Measurements from ENCODE around the gene TPO. TPM values are rescaled to one million over a fixed set of nuclear protein-coding genes. Genes with fewer than 3 reads are reported as not detected.
"Not testable (repeated sequence)": the region's sequence is repeated elsewhere in the genome, so short reads cannot be mapped to it uniquely, and the experiment has no call there.

TPO gene
- polyA plus RNA-seq, 1 experiment = not detected

GRCh38 chr2:1563084-1563857 is 150.0 kb downstream of the TPO start:
- TF ChIP-seq CTCF (IDR thresholded peaks at IDR 0.05; ENCODE audit: insufficient read depth, low read depth, low read length) = no peak
- POLR2A ChIA-PET = no interaction called here
- Histone ChIP-seq H3K36me3 (ENCODE audit: control insufficient read depth, insufficient read depth, low read length) (no peaks in the 10 kb centered on the region), H3K27me3 (ENCODE audit: control insufficient read depth, insufficient read depth, low read length) (peaks cover 4% of the 10 kb centered on the region), H3K4me3 (ENCODE audit: low read depth, low read length) (no peak overlapping the region)
- CTCF ChIA-PET = interaction anchor here (1.5 to 6.2 kb wide), 2 partner anchors 10 to 13 kb away, joined by 7 to 25 read pairs; no protein-coding TSS in a partner anchor
- DNase-seq (ENCODE audit: low read depth) = no peak

DNA sequence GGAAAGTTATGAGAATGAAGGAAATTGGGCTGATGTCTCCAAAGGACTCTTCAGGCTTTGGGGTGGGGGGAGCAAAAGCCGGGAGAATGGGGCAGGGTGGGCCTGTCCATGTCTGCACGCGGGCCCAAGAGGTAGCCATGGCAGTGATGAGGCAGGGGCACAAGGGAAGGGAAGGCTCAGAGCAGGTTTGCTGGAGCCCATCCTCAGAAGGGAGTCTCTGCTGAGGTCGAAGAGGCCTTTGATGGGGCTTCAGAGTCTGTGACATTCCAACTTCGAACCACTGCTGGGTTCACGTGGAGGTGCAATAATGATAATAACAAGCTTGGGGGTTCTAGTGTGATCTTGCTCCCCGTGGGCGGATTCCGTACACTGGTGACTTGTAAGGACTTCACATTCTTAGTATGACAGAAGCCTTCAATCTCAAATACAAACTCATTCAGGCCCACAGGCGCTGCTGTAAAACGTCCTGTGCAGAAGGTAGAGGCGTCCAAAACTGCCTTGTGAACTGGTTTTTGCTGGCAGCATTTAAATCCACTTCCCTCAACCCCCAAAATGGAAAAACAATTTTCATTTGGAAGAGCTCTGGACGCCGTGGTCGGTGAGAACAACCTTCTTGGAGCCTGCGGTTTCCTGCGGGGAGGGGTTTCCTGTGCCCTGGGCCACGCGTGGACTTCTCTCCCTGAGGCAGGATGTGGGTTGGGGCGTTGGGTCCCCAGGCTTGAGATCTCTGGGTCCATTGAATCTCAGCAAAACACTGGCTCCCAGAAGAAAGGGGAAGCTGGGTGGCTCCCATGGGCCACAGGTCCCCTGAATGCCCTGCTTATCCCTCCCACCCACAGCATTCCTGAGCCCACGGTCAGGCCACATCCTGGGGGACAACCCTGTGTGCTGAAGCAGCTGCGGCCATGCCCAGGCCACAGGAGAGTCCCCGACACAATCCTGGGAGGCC is 151.0 kb downstream of the TPO start:
- DNase-seq (ENCODE audit: low read depth) = no peak
- Histone ChIP-seq H3K4me3 (ENCODE audit: low read depth, low read length) (no peak overlapping the region), H3K36me3 (ENCODE audit: control insufficient read depth, insufficient read depth, low read length) (no peaks in the 10 kb centered on the region), H3K27me3 (ENCODE audit: control insufficient read depth, insufficient read depth, low read length) (peaks cover 4% of the 10 kb centered on the region)
- POLR2A ChIA-PET = no interaction called here
- CTCF ChIA-PET = interaction anchor here (0.7 to 6.2 kb wide), 5 partner anchors 8 to 253 kb away, joined by 3 to 25 read pairs (median 3); no protein-coding TSS in a partner anchor
- no peak for TF ChIP-seq CTCF (IDR thresholded peaks at IDR 0.05; ENCODE audit: insufficient read depth, low read depth, low read length)

- Histone ChIP-seq H3K4me3 (ENCODE audit: low read depth, low read length) (no peak overlapping the region), H3K36me3 (ENCODE audit: control insufficient read depth, insufficient read depth, low read length) (no peaks in the 10 kb centered on the region), H3K27me3 (ENCODE audit: control insufficient read depth, insufficient read depth, low read length) (peaks cover 2% of the 10 kb centered on the region; the same call in 1 of the 2 replicates)
- DNase-seq (ENCODE audit: low read depth) = no peak
- ChIA-PET POLR2A (no interaction called here), CTCF (interaction anchor here (0.9 kb wide), 1 partner anchor 22 kb away, joined by 3 read pairs; no protein-coding TSS in a partner anchor)
- no peak for TF ChIP-seq CTCF (IDR thresholded peaks at IDR 0.05; ENCODE audit: insufficient read depth, low read depth, low read length)
Observed at GRCh38 chr2:1567556-1568344, 154.5 kb downstream of the TPO start.

DNA sequence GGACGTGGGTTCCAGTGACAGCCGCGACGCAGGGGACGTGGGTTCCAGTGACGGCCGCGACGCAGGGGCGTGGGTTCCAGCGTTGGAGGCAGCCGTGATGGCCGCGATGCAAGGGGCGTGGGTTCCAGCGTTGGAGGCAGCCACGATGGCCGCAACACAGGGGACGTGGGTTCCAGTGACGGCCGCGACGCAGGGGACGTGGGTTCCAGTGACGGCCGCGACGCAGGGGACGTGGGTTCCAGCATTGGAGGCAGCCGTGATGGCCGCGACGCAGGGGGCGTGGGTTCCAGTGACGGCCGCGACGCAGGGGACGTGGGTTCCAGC is 155.0 kb downstream of the TPO start:
- POLR2A ChIA-PET; H3K36me3 ChIP-seq (ENCODE audit: control insufficient read depth, insufficient read depth, low read length); H3K27me3 ChIP-seq (ENCODE audit: control insufficient read depth, insufficient read depth, low read length); CTCF ChIA-PET; DNase-seq (ENCODE audit: low read depth); H3K4me3 ChIP-seq (ENCODE audit: low read depth, low read length): not testable (repeated sequence)

DNA sequence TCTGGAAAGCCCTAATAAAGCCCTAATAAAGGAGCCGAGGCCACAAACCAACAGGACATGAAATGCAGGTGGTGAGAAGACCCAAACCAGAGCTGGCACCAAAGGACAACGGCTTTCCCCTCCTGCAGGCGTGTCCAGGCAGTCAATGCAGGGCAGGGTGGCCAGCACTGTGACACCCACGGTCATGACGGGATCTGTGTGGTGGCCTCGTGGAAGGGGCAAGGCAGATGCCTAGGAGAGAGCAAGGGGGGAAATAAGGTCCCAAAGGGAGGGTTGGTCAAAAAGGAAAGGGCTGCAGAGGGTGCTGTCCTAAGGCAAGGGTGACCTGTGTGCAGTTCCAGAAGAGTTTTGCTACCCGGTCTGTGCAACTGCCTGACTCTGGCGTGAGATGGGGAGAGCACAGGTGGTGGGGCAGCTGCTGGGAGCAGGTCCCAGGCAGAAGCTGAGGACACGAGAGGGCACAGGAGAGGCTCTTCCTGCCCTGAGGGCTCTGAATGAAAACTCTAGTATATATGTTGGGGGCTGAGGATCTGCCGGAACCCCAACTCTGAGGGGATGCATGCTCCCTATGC is 156.7 kb downstream of the TPO start:
- Histone ChIP-seq H3K4me3 (ENCODE audit: low read depth, low read length) (no peak overlapping the region), H3K36me3 (ENCODE audit: control insufficient read depth, insufficient read depth, low read length) (no peaks in the 10 kb centered on the region), H3K27me3 (ENCODE audit: control insufficient read depth, insufficient read depth, low read length) (peaks cover 3% of the 10 kb centered on the region)
- no peak for DNase-seq (ENCODE audit: low read depth)
- no peak for TF ChIP-seq CTCF (IDR thresholded peaks at IDR 0.05; ENCODE audit: insufficient read depth, low read depth, low read length)
- CTCF ChIA-PET = interaction anchor here (0.6 to 2.9 kb wide), 3 partner anchors 18 to 200 kb away, joined by 3 to 17 read pairs (median 3); no protein-coding TSS in a partner anchor
- POLR2A ChIA-PET = no interaction called here

All from BJ (cell line).